Neural cell (in vitro differentiated cells): ENCODE measurements around the gene ARHGEF16.

Experiments used
- CTCF ChIP-seq: fragments of 450-650 bp; IDR thresholded peaks from 2 replicates; pipeline ENCODE4 v1.5.1; 2014; ENCODE audit warnings: antibody characterized with exemption, mild to moderate bottlenecking, moderate library complexity; ENCODE audit not compliant: poor library complexity, severe bottlenecking
- EZH2 ChIP-seq: fragments of 200-600, 300-800 bp; shearing (Covaris generic), sonication (generic); IDR thresholded peaks from 2 replicates; pipeline ENCODE4 v1.6.1; 2014; ENCODE audit warnings: antibody characterized with exemption, low read length, borderline replicate concordance, mild to moderate bottlenecking; ENCODE audit not compliant: insufficient read depth, poor library complexity, severe bottlenecking
- MXI1 ChIP-seq: fragments of 450-650 bp; conservative IDR thresholded peaks from 2 replicates; pipeline ENCODE4 v1.6.1; 2014; ENCODE audit warnings: antibody characterized with exemption, mild to moderate bottlenecking; ENCODE audit not compliant: poor library complexity, severe bottlenecking
- POLR2AphosphoS5 ChIP-seq: IDR thresholded peaks from 2 replicates; pipeline ENCODE4 v1.6.1; 2012
- RAD21 ChIP-seq: fragments of 450-650 bp; conservative IDR thresholded peaks from 2 replicates; pipeline ENCODE4 v1.6.1; 2014; ENCODE audit warnings: antibody characterized with exemption, mild to moderate bottlenecking, moderate library complexity
- REST ChIP-seq: IDR thresholded peaks from 2 replicates; pipeline ENCODE4 v1.6.1; 2012; ENCODE audit warnings: borderline replicate concordance
- TAF1 ChIP-seq: IDR thresholded peaks from 2 replicates; pipeline ENCODE4 v1.6.1; 2012; ENCODE audit warnings: low read depth

GRCh38 chr1:3469104-3469848 lies 14.8 kb downstream of the ARHGEF16 start:
- TF ChIP-seq CTCF (no peak), RAD21 (no peak), TAF1 (no peak), MXI1 (no peak), POLR2AphosphoS5 (no peak), EZH2 (no peak), REST (no peak)
